Measurements from ENCODE around the gene HK1. TPM values are rescaled to one million over a fixed set of nuclear protein-coding genes. Genes with fewer than 3 reads are reported as not detected.

The HK1 gene
- total RNA-seq, 1 experiment from 2014 or later = 98.8 TPM

DNA sequence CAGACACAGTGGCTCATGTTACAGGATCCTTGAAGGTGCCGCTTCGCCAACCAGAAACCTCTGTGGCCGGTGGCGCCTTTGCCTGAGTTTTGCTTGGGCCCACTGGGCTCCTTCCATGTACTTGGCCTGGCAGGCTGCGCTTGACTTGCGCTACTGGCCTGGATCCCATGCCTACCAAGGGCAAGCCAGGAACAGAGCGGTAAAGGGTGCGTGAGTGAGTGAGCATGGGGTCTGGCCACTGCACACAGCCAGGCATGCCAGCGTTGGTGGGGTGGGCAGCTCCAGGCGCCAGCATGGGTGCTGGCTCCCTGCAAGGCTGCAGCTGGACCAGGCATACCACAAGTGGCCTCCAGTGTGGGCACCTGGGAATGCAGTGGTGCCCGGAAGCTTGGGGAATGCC, 156.6 kb downstream of the HK1 start:
- Histone ChIP-seq H4K91ac (ENCODE audit: insufficient read length, low read depth, low read length) (no peak overlapping the region), H3K18ac (ENCODE audit: insufficient read length, low read depth, low read length) (no peak overlapping the region)
- WGBS (ENCODE audit: extremely low coverage, insufficient read length, low lambda C conversion rate) = no CpG with 5 or more reads among the region's 11 CpGs

More for the DNA sequence above, 156.6 kb downstream of the HK1 start:
- no peak overlapping the region for H3K23ac ChIP-seq (ENCODE audit: insufficient read length, low read depth, low read length)
- H3K27ac ChIP-seq (ENCODE audit: insufficient read length, low read depth, low read length) = no peak overlapping the region
- H3K4ac ChIP-seq (ENCODE audit: low read depth, low read length) = no peak overlapping the region
- peaks cover 2 to 8% of the 10 kb centered on the region in 2 experiments; a peak in 3 of 4 replicates for H3K4me1 Mint-ChIP-seq
- no peak overlapping the region for H3K27ac Mint-ChIP-seq
- no peak overlapping the region for H4K5ac ChIP-seq (ENCODE audit: insufficient read length, low read depth, low read length)
- peaks cover 0 to 4% of the 10 kb centered on the region in 2 experiments; a peak in 2 of 5 replicates for H3K9me3 Mint-ChIP-seq
- no peak overlapping the region for H3T11ph ChIP-seq (ENCODE audit: low read length)
- H3K14ac ChIP-seq (ENCODE audit: insufficient read depth, low read length) = no peak overlapping the region; the same call in 1 of the 2 replicates
- H3K79me1 ChIP-seq (ENCODE audit: insufficient read depth, low read depth, low read length, poor library complexity, severe bottlenecking) = no peaks in the 10 kb centered on the region
- no peaks in the 10 kb centered on the region for H3K27me3 ChIP-seq (ENCODE audit: insufficient read depth, low read length)
- H2BK120ac ChIP-seq (ENCODE audit: low read depth, low read length, poor library complexity, severe bottlenecking) = no peak overlapping the region
- no peak overlapping the region for H3K56ac ChIP-seq (ENCODE audit: insufficient read length, low read depth, low read length)
- no peak overlapping the region for H3K4me3 Mint-ChIP-seq
- H3K36me3 Mint-ChIP-seq (ENCODE audit: insufficient read depth in 1 of 3, low read depth in 3 of 3) = no peaks in the 10 kb centered on the region
- no peak overlapping the region for H2BK5ac ChIP-seq (ENCODE audit: insufficient read length, low read length)
- H3K9ac ChIP-seq (ENCODE audit: extremely low read depth, insufficient read length, low read length) = no peak overlapping the region
- no peak overlapping the region for H2BK12ac ChIP-seq (ENCODE audit: insufficient read length, low read depth, low read length)
- H3K4me2 ChIP-seq (ENCODE audit: insufficient read depth, insufficient read length, low read length) = no peak overlapping the region
- no peaks in the 10 kb centered on the region for H3K23me2 ChIP-seq (ENCODE audit: insufficient read length, low read depth, low read length, poor library complexity, severe bottlenecking)
- DNase-seq = no peak
- no peaks in the 10 kb centered on the region for H4K20me1 ChIP-seq (ENCODE audit: control insufficient read depth, insufficient read depth, insufficient read length)
- no peaks in the 10 kb centered on the region for H3K4me1 ChIP-seq (ENCODE audit: insufficient read depth, low read length)
- peaks cover 27% of the 10 kb centered on the region for H3K27me3 Mint-ChIP-seq (ENCODE audit: low read depth)
- H4K8ac ChIP-seq (replicated peaks; ENCODE audit: insufficient read length, low read depth, low read length) = no peak overlapping the region
- H2BK20ac ChIP-seq (ENCODE audit: low read depth, low read length, poor library complexity, severe bottlenecking) = no peak overlapping the region
- no peak overlapping the region for H2AFZ ChIP-seq (ENCODE audit: low read length)
- H3K9me3 ChIP-seq (ENCODE audit: control insufficient read depth, low read depth, low read length) = no peaks in the 10 kb centered on the region
- no peaks in the 10 kb centered on the region for H3K79me2 ChIP-seq (ENCODE audit: insufficient read depth, low read length)
- H2BK15ac ChIP-seq (ENCODE audit: low read depth, low read length) = no peak overlapping the region
- H2AK5ac ChIP-seq (ENCODE audit: insufficient read length, low read length) = no peak overlapping the region
- TF ChIP-seq, protein P1, sequence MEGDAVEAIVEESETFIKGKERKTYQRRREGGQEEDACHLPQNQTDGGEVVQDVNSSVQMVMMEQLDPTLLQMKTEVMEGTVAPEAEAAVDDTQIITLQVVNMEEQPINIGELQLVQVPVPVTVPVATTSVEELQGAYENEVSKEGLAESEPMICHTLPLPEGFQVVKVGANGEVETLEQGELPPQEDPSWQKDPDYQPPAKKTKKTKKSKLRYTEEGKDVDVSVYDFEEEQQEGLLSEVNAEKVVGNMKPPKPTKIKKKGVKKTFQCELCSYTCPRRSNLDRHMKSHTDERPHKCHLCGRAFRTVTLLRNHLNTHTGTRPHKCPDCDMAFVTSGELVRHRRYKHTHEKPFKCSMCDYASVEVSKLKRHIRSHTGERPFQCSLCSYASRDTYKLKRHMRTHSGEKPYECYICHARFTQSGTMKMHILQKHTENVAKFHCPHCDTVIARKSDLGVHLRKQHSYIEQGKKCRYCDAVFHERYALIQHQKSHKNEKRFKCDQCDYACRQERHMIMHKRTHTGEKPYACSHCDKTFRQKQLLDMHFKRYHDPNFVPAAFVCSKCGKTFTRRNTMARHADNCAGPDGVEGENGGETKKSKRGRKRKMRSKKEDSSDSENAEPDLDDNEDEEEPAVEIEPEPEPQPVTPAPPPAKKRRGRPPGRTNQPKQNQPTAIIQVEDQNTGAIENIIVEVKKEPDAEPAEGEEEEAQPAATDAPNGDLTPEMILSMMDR (conservative IDR thresholded peaks at IDR 0.05) = no peak

Data from H9 (cell line).